Activated CD8-positive, alpha-beta memory T cell treated with anti-CD3 and anti-CD28 coated beads, Interleukin-2, amount 10 ng/mL, durations not matched to agents 7 days and 5 days (primary cell): ENCODE results near the gene PPP2R2B. TPM values are rescaled to one million over a fixed set of nuclear protein-coding genes. Genes with fewer than 3 reads are reported as not detected.
A peak's percentile ranks its signal among the peaks of the same experiment; 100 is the strongest.

Experiments
- ATAC-seq: fragments of 150-1000 bp; cut with Tn5 transposase; one replicate; pipeline ENCODE4 v1.10.0; 2021; ENCODE audit warnings: moderate library complexity
- CTCF ChIA-PET: fragments of 350-600 bp; sonication (Branson Sonifier 250); formaldehyde crosslinking; loops from one replicate; lab custom pipeline; 2021; ENCODE audit warnings: antibody characterized with exemption; lab: Charles Lee
- DNase-seq: peaks from one replicate; pipeline ENCODE4 v3.0.0-alpha.2; 2020
- H3K27ac Mint-ChIP-seq: one replicate; pipeline ENCODE4 v1.8.0; 2021; ENCODE audit warnings: mild to moderate bottlenecking, mixed read lengths
- H3K27me3 Mint-ChIP-seq: one replicate; pipeline ENCODE4 v1.8.0; 2021; ENCODE audit warnings: mixed read lengths
- H3K36me3 Mint-ChIP-seq: one replicate; pipeline ENCODE4 v1.8.0; 2021; ENCODE audit warnings: mild to moderate bottlenecking, mixed read lengths
- H3K4me1 Mint-ChIP-seq: one replicate; pipeline ENCODE4 v1.8.0; 2021; ENCODE audit warnings: mixed read lengths
- H3K4me3 Mint-ChIP-seq: one replicate; pipeline ENCODE4 v1.8.0; 2021; ENCODE audit warnings: mild to moderate bottlenecking, moderate library complexity, mixed read lengths
- H3K9me3 Mint-ChIP-seq: one replicate; pipeline ENCODE4 v1.8.0; 2022; ENCODE audit warnings: low read depth, mixed read lengths
- total RNA-seq, 2 experiments: library from RNA; stranded (reverse); gene quantifications; one replicate each; pipeline ENCODE4 v1.2.3, GENCODE V29; 2021

Gene PPP2R2B
- total RNA-seq, 2 experiments from 2014 or later, result 6.7 to 17.0 TPM

DNA sequence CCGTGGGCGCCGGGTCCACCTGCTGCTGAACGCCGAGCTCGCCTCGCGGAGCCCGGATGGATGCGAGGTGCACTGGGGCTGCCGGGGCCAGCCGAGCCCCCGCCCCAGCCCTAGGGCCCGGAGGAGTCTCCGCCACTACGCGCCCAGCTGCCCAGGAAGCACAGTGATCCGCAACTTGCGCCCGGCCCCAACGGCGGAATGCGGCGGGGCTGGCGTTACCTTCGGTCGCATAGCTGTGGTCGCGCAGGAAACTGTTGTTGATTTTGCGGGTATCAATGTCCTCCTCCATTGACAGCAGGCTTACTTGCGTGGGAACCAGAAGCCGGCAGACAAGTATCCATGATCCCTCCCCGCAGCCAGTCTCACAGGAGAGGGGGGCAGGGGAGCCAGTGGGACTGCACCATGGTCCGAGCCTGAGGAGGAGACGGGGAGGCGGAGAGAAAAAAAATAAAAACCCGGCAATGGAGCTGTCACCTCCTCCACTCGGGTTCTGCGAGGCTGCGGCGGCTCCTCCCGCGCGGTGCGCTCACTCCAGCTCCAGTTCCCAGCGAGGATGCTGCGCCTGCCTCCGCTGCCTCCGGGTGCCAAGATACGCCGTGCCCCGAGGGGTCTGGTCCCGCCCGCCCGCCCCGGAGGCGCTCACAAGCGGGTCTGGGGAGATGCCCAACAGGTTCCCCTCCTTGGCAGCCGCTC lies 628 bp downstream of the PPP2R2B start:
- H3K27ac Mint-ChIP-seq, result peak overlapping the region; percentile 84
- H3K4me3 Mint-ChIP-seq, result peak overlapping the region; percentile 92
- peaks cover 10% of the 10 kb centered on the region for H3K36me3 Mint-ChIP-seq
- ATAC-seq (peak; percentile 57), DNase-seq (peak; percentile 71)
- CTCF ChIA-PET, result interaction anchor here (0.7 to 1.8 kb wide), 8 partner anchors 15 to 336 kb away, joined by 3 to 4 read pairs (median 3); no protein-coding TSS in a partner anchor
- H3K9me3 Mint-ChIP-seq, result no peaks in the 10 kb centered on the region
- peaks cover 18% of the 10 kb centered on the region for H3K27me3 Mint-ChIP-seq
- peaks cover 28% of the 10 kb centered on the region for H3K4me1 Mint-ChIP-seq

DNA sequence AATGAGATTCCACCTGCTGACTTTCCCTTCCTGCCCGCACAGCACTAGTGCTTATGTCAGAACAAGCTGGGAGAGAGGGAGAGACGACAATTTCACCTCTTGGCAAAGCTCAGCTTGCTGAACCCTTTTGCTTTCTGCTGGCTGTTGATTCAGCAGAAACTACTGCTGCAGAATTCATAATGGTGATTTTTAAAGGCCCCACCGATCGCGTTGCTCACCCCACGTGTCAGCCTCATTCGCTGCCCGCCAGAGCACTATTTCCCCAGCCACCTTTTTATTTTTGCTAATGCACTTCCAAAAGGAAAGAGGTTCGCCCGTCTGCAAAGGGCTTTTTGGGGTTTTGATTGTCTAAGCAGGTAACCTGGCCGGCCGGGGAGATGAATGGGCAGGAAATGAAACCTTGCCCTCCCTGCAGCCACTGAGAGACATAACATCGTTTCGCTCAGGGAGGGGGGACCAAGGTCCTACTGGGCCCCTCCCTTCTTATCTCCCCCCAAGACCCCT lies 1.3 kb downstream of the PPP2R2B start:
- Mint-ChIP-seq H3K4me3 (peak overlapping the region; percentile 92), H3K27ac (peak overlapping the region; percentile 84), H3K27me3 (peaks cover 18% of the 10 kb centered on the region), H3K9me3 (no peaks in the 10 kb centered on the region), H3K4me1 (peaks cover 28% of the 10 kb centered on the region), H3K36me3 (peaks cover 10% of the 10 kb centered on the region)
- DNase-seq, result peak; percentile 54
- ATAC-seq, result peak; percentile 8
- CTCF ChIA-PET, result interaction anchor here (0.7 to 1.8 kb wide), 5 partner anchors 17 to 336 kb away, joined by 3 to 4 read pairs (median 3); no protein-coding TSS in a partner anchor

DNA sequence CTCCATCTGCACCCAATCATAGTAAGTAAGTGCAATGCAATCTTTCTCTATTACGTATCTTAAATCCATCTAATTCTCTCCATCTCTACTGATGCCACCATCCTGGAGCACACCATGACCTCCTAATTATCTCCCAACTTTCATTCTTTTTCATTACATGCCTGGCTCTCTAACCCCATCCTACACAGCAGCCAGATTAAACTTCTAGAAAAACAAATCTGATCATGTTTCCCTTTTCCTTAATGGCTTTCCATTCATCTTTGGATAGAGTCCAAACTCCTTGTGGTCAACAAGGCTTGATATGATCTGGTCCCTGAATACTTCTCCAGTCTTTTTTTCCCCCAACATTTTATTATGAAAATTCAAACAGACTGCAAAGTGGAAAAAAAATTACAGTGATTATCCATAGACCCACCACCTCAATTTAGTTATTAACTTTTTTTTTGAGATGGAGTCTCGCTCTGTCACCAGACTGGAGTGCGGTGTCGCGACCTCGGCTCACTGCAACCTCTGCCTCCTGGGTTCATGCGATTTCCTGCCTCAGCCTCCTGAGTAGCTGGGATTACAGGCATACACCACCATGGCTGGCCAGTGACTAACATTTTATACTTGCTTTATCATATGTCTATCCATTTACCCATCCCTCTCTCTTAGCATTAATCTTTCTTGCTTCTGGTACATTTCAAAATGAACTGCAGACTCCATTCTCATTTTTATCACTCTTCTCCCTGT lies 5.2 kb downstream of the PPP2R2B start:
- ATAC-seq (no peak), DNase-seq (no peak)
- H3K36me3 Mint-ChIP-seq, result peaks cover 11% of the 10 kb centered on the region
- H3K4me1 Mint-ChIP-seq, result peaks cover 22% of the 10 kb centered on the region
- H3K27ac Mint-ChIP-seq, result no peak overlapping the region
- H3K4me3 Mint-ChIP-seq, result no peak overlapping the region
- CTCF ChIA-PET, result no interaction called here
- H3K9me3 Mint-ChIP-seq, result no peaks in the 10 kb centered on the region
- no peaks in the 10 kb centered on the region for H3K27me3 Mint-ChIP-seq

DNA sequence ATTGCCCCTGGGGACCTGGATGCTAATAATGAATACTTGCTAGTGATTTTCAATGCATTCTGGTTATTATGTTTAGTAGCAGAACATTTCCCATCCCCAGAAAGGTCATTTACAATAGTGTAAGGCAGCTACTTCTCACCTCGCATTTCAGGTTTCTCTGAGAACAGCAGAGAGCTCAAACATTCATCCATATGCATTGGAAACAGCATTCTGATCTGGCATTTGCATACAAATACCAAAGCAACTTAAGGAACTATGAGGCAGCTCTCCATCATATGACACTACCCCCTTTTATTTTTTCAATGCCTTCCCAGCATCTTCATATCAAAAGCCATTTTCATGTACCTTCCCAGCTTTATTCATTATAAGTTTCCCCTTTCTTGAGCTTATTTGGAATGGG lies 6.4 kb downstream of the PPP2R2B start:
- Mint-ChIP-seq H3K27me3 (no peaks in the 10 kb centered on the region), H3K27ac (no peak overlapping the region), H3K9me3 (no peaks in the 10 kb centered on the region), H3K4me3 (no peak overlapping the region), H3K4me1 (peaks cover 20% of the 10 kb centered on the region), H3K36me3 (peaks cover 11% of the 10 kb centered on the region)
- CTCF ChIA-PET, result interaction anchor here (0.8 kb wide), 1 partner anchor 94 kb away, joined by 3 read pairs; no protein-coding TSS in a partner anchor
- ATAC-seq (no peak), DNase-seq (no peak)

DNA sequence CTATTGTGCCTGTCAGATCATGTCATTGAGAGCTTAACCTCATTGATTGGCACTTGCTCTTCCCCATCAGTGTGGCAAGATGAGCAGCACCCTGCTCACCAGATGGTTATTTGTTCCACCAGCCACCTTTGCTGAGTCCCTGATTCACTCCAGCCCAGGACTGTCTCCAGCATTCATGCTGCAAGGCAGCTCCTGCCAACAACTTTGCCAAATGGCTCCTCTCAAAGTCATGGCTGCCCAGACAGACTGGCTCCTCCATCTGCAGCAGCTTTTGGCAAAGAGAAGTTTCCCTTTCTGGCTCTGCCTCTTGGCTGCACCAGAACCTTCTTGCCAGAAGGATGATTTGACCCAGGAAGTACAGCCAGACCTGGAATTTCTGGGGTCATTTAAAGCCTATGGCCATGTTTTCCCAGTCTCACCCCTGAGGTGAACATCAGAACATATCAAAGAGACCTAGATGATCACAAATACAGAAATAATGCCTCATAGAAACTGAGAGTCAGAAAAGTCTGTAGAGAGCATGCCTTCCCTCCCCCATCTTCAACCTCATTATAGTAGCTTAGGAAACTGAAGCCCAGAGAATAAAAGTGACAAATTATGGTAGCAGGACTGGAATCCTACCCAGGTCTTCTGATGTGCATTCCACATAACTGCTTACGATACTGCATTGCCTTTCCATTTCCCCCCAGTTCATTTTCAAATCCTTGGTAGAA lies 10.4 kb downstream of the PPP2R2B start:
- no peaks in the 10 kb centered on the region for H3K4me1 Mint-ChIP-seq
- CTCF ChIA-PET, result no interaction called here
- no peak for DNase-seq
- ATAC-seq, result no peak
- no peak overlapping the region for H3K4me3 Mint-ChIP-seq
- H3K9me3 Mint-ChIP-seq, result no peaks in the 10 kb centered on the region
- H3K36me3 Mint-ChIP-seq, result peaks cover 7% of the 10 kb centered on the region
- no peaks in the 10 kb centered on the region for H3K27me3 Mint-ChIP-seq
- no peak overlapping the region for H3K27ac Mint-ChIP-seq

DNA sequence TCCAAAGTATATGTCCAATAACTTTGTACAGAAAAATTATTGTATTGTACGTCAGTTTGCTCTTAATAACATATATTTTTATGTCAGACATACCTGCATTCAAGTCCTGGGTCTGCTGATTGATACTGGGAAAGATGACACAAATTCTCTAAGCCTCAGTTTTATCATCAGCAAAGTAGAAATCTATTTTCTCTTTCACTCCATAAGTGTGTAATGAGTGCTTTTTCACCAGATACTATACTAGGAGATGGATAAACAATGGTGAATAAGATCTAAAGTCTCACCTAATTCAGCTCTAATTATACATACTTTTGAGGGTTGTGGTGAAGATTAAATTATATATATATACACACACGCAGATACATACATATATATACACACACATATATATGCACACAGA lies 12.3 kb downstream of the PPP2R2B start:
- no peak overlapping the region for H3K4me3 Mint-ChIP-seq
- H3K27ac Mint-ChIP-seq, result no peak overlapping the region
- H3K4me1 Mint-ChIP-seq, result no peaks in the 10 kb centered on the region
- CTCF ChIA-PET, result no interaction called here
- DNase-seq (no peak), ATAC-seq (no peak)
- peaks cover 5% of the 10 kb centered on the region for H3K36me3 Mint-ChIP-seq
- no peaks in the 10 kb centered on the region for H3K9me3 Mint-ChIP-seq
- no peaks in the 10 kb centered on the region for H3K27me3 Mint-ChIP-seq

DNA sequence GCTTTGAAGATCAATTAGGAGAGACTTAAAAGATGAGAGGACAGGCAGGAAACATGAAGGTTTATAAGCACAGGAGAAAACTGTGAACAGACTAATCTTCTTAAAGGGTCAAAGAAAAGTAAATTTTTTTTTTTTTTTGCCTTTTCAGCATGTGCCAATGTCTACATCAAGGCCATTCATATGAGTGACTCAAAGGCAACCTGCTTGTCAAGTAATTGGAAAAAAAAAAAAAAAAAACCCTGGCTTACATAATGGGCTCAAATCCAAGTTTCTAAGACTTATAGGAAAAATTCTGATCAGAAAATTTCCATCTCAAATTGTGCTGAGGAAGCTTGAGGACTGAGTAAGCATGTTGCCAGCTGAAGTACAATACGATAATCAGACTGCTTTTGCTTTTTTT lies 15.9 kb downstream of the PPP2R2B start:
- Mint-ChIP-seq H3K4me3 (no peak overlapping the region), H3K27me3 (no peaks in the 10 kb centered on the region), H3K9me3 (no peaks in the 10 kb centered on the region), H3K36me3 (peaks cover 3% of the 10 kb centered on the region), H3K4me1 (peaks cover 4% of the 10 kb centered on the region), H3K27ac (no peak overlapping the region)
- CTCF ChIA-PET, result interaction anchor here (0.7 to 1.5 kb wide), 3 partner anchors 23 to 320 kb away, joined by 3 read pairs; no protein-coding TSS in a partner anchor
- DNase-seq (no peak), ATAC-seq (no peak)

DNA sequence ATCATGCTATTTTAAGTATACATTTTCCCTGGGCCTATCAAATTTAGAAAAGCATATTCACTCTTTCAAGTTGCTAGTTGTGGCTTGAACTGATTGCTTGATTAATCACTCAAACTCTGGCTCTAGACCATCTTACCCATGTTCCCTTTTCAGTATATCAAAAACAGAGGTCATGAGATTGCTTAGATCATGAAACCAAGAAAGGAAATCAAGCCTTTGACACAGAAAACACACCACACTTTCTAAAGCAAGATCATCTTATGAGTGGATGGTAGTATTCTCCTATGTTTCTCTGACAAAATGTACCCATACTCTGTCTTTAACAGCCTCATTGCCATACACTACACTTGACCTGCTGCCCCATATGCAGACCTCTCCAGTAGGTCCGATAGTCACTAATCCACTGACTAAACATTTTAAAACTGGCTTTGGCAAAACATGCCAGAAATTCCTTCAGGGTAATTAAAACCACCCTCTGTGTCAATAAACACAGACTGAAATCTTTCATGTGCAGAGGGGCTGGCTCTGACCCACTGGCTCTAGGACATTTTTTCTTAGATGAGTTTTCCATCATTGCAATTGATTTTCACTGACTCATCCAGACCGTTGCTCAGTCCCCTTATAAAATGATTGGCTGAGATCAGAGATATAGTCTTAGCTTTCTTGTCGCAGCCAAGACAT lies 18.2 kb downstream of the PPP2R2B start:
- H3K36me3 Mint-ChIP-seq, result peaks cover 1% of the 10 kb centered on the region
- no peaks in the 10 kb centered on the region for H3K9me3 Mint-ChIP-seq
- no peak for ATAC-seq
- H3K27me3 Mint-ChIP-seq, result no peaks in the 10 kb centered on the region
- DNase-seq, result no peak
- CTCF ChIA-PET, result no interaction called here
- H3K27ac Mint-ChIP-seq, result no peak overlapping the region
- no peak overlapping the region for H3K4me3 Mint-ChIP-seq
- peaks cover 4% of the 10 kb centered on the region for H3K4me1 Mint-ChIP-seq

DNA sequence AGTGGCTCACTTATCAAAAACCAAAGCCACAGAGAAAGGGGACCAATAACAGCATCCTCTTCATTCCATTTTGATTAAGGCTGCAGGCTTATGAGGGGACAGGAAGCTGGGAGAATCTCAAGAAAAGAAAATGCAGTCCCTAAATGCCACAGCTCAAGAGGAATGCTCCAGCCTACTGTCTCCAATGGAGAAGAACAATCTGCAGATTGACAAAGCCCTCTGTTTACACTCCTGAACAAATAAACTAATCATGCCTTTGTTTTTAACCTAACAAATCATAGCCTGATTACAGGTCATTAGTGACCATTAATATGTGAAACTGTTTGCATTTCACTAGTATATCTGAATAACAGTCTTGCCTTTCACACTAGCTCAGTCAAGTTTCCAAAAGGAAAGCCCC lies 26.5 kb downstream of the PPP2R2B start:
- Mint-ChIP-seq H3K4me3 (no peak overlapping the region), H3K36me3 (no peaks in the 10 kb centered on the region), H3K4me1 (no peaks in the 10 kb centered on the region), H3K9me3 (no peaks in the 10 kb centered on the region), H3K27me3 (no peaks in the 10 kb centered on the region), H3K27ac (no peak overlapping the region)
- CTCF ChIA-PET, result interaction anchor here (1.0 kb wide), 1 partner anchor 153 kb away, joined by 3 read pairs; no protein-coding TSS in a partner anchor
- ATAC-seq (no peak), DNase-seq (no peak)

DNA sequence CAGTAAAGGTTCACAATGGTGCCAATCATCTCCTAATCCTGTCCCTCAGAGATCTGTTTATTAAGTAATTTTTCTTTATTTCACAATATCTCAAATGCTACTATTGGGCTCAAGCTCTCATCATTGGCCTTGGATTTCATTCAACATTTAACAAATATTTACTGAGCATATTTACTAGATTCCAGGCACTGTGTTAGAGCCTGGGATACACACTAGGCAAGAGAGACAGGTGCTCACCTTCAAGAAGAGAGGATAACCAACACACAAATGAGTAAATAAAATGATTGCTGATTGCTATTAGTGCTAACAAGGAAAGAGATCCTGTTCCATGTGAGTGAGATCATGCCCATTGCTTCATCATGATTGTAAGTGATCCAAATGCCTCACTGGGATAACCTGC lies 27.4 kb downstream of the PPP2R2B start:
- Mint-ChIP-seq H3K36me3 (no peaks in the 10 kb centered on the region), H3K4me3 (no peak overlapping the region), H3K27me3 (no peaks in the 10 kb centered on the region), H3K9me3 (no peaks in the 10 kb centered on the region), H3K4me1 (no peaks in the 10 kb centered on the region), H3K27ac (no peak overlapping the region)
- CTCF ChIA-PET, result no interaction called here
- no peak for DNase-seq
- no peak for ATAC-seq

DNA sequence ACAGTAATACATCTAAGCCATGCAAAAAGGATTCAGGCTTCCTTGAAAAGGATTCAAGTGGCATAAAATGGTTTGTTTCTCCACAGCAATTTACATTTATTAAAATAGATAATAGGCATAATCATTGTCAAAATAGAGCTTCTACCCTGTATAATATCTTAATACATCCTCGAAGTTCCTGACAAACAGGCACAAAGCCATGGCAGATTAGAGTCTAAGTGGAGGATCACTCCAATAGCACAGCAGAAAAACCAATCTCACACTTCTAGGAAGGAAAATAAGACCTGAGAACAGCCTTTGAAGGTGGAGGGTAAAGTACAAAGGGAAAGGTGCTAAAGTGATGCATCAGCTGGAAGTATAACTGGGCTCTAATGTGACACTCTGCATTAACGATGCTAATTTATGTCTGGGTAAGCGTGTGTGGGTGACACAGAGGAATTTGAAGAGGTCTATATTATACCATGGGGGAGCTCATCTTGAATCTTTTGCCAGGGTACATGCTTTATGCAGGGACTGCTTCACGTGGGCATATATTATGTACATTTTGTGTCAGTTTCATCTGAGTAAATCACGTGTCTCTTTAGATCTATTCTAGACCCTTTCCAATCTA lies 28.8 kb downstream of the PPP2R2B start:
- Mint-ChIP-seq H3K4me1 (peaks cover 2% of the 10 kb centered on the region), H3K27me3 (no peaks in the 10 kb centered on the region), H3K9me3 (no peaks in the 10 kb centered on the region), H3K4me3 (no peak overlapping the region), H3K27ac (no peak overlapping the region), H3K36me3 (peaks cover 1% of the 10 kb centered on the region)
- CTCF ChIA-PET, result no interaction called here
- DNase-seq (no peak), ATAC-seq (no peak)

DNA sequence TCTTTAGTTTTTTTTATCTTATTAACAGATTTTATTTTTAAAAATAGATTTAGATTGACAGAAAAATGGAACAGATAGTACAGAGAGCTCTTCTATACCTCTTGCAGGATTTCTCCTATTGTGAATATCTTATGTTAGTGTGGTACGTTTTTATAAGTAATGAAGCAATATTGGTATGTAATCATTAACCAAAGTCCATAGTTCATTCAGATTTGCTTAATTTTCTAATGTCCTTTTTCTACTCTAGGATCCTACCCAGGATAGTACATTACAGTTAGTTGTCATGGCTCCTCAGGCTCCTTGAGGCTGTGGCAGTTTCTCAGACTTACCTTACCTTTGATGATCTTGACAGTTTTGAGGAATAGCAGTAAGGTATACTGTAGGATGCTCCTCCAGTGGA lies 30.4 kb downstream of the PPP2R2B start:
- H3K36me3 Mint-ChIP-seq, result peaks cover 1% of the 10 kb centered on the region
- CTCF ChIA-PET, result no interaction called here
- no peak for DNase-seq
- no peak overlapping the region for H3K27ac Mint-ChIP-seq
- no peaks in the 10 kb centered on the region for H3K27me3 Mint-ChIP-seq
- ATAC-seq, result no peak
- H3K4me1 Mint-ChIP-seq, result peaks cover 2% of the 10 kb centered on the region
- no peaks in the 10 kb centered on the region for H3K9me3 Mint-ChIP-seq
- H3K4me3 Mint-ChIP-seq, result no peak overlapping the region
